Retinal pigment epithelial cell (primary cell): Measurements from ENCODE around the gene NUP214.
"Not testable (repeated sequence)": the region's sequence is repeated elsewhere in the genome, so short reads cannot be mapped to it uniquely, and the experiment has no call there.

Source experiments
- DNase-seq: peaks from one replicate; pipeline ENCODE4 v3.0.0-alpha.2; 2010; ENCODE audit warnings: low read depth
- H3K4me3 ChIP-seq: 2 replicates; pipeline ENCODE4 v1.5.1; 2011; ENCODE audit warnings: mild to moderate bottlenecking, low read length, control low read depth, moderate library complexity
- TF ChIP-seq, protein P1 (sequence below): conservative IDR thresholded peaks from 2 replicates; pipeline ENCODE4 v1.5.1; 2011; ENCODE audit warnings: low read depth, low read length, control low read depth, inconsistent platforms

The NUP214 gene

DNA sequence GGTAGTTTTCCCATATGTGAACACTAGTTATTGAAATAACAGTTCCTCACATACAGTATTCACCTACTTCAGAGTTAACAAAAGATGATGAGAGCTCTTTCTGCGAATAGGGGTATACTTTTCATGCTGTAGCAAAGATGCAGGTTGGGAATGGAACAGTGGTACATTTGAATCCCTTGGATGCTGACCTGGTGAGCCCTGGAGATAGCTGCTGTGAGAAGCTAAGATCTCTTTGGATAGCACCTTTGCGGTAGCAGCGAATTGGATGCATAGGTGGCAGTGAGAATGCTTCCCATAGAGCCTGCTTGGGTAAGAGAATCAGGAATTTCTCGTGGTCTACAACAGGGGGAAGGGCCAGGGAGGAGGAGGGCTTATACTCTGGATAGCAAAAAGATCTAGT is 61.2 kb downstream of the NUP214 start:
- H3K4me3 ChIP-seq, result no peak overlapping the region
- TF ChIP-seq, protein P1, sequence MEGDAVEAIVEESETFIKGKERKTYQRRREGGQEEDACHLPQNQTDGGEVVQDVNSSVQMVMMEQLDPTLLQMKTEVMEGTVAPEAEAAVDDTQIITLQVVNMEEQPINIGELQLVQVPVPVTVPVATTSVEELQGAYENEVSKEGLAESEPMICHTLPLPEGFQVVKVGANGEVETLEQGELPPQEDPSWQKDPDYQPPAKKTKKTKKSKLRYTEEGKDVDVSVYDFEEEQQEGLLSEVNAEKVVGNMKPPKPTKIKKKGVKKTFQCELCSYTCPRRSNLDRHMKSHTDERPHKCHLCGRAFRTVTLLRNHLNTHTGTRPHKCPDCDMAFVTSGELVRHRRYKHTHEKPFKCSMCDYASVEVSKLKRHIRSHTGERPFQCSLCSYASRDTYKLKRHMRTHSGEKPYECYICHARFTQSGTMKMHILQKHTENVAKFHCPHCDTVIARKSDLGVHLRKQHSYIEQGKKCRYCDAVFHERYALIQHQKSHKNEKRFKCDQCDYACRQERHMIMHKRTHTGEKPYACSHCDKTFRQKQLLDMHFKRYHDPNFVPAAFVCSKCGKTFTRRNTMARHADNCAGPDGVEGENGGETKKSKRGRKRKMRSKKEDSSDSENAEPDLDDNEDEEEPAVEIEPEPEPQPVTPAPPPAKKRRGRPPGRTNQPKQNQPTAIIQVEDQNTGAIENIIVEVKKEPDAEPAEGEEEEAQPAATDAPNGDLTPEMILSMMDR, result no peak
- DNase-seq, result no peak

DNA sequence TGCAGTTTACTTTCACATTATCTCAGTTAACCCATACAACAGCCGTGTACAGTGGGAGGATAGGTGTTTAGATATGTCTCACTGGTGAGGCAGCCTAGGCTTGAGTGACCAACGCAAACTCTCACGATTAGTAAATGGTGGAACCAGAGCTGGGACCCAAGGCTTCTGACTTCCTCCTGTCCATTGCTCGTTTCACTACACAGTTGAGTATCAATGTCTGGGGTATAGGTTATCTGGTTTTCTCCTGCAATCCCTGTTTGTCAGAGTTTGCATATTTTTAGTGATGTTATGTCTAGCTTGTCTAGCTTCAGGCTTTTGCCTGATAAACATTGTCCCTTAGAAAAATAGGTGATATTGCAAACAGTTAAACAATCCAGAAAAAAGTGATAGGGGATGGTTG is 62.6 kb downstream of the NUP214 start:
- no peak for DNase-seq
- TF ChIP-seq, protein P1, result no peak
- H3K4me3 ChIP-seq, result no peak overlapping the region

DNA sequence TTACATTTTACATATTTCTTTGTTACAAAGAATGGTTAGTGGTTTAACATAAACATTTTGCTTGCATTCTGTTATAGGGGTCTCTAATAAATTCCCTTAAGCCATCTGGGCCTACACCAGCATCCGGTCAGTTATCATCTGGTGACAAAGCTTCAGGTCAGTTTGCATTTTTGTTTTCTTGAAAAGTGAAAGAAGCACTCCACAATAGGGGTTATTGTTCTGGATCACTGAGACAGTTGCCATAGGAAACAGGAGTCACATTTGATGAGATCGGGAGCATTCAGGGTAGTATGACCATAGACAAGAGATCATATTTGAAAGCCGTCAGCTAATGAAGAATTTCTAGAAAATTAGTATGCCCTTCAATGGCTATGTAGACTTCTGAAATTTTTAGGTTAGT is 63.6 kb downstream of the NUP214 start:
- no peak for DNase-seq
- TF ChIP-seq, protein P1, result no peak
- H3K4me3 ChIP-seq, result no peak overlapping the region

DNA sequence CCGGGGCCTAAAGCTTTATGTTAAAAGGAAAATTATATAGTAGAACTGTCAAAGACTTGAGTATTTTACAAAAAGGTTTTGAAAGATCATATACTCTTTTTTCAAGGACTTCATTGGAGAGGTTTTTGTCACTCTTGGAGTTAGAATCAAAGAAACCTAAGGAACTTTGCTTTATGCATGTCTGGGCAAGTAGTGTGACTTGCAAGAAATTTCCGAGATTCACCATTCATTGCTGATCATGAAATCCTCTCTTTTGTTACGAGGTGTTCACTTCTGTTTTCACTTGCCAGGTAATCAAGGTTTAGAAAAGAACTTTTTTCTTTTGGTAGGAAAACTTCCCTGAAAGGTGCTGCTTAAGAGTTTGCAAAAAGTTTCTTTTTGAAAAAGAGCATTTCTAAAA is 64.8 kb downstream of the NUP214 start:
- no peak for DNase-seq
- TF ChIP-seq, protein P1, result no peak
- no peak overlapping the region for H3K4me3 ChIP-seq

DNA sequence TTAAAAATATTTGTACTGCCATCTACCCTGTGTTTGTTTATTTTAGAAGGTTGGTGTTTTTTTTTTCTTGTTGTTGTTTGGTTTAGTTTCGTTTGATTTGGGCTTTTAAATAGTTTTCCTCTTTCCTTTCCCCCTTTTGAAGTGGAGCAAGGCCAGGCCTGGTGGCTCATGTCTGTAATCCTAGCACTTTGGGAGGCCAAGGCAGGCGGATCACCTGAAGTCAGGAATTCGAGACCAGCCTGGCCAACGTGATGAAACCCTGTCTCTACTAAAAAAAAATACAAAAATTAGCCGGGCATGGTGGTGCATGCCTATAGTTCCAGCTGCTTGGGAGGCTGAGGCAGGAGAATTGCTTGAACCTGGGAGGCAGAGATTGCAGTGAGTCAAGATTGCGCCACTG is 65.6 kb downstream of the NUP214 start:
- DNase-seq, H3K4me3 ChIP-seq: not testable (repeated sequence)

DNA sequence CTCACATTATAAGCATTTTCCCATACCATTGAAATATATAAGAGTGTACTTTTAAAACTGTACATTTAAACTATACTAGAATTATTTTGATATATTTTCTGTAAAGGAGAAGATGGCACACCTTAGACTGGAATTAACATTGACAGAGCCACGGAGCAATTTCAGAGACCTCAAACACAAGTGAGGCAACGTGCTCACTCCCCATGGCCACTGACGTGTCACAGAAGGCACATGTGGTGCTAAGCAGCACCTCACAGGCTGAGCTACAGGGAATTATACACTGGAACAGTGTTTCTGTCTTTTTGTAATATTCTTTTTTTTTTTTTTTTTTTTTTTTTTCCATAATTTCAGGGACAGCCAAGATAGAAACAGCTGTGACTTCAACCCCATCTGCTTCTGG is 66.5 kb downstream of the NUP214 start:
- no peak for DNase-seq
- TF ChIP-seq, protein P1, result no peak

DNA sequence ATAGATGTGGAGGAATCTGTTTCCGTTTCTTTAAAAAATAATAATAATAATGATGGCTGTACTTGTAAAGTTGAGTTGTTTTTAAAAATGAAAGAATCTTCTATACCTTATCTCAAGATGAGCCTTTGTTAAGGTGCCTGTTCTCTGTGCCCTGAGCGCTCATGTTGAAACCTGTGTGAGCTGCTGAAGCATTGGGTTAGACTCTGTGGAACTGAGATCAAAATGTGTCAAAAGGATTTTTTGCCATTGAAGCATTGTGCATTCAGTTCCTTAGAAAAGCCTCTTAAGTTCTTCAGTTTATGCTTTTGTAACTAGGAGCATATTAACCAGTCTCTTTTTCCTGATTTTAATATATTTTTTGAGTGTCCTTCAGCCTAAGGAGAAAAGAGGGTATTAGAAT is 67.7 kb downstream of the NUP214 start:
- no peak overlapping the region for H3K4me3 ChIP-seq
- TF ChIP-seq, protein P1, result no peak
- DNase-seq, result no peak

More for the DNA sequence above, 66.5 kb downstream of the NUP214 start:
- no peak overlapping the region for H3K4me3 ChIP-seq

DNA sequence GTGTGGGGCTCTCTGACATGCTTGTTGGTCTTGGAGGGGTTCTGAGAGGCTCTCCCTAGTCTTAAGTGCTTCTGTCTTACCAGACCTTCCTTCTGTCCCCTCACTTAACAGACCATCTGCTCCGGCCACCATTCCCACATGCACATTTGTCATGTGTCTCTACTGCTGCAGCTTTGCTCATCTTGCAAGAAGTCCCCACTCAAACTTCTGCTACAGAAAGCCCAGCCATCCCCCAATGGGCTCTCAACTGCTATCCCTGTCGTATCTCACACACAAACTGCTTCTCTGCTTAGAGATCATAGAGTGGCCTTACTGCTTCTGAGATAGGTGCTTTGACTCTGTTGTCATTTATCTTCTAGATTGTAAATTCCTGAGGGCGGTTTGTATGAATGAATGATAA is 69.4 kb downstream of the NUP214 start:
- DNase-seq, result no peak
- no peak overlapping the region for H3K4me3 ChIP-seq
- TF ChIP-seq, protein P1, result no peak
